H1 (cell line): Measurements from ENCODE around the gene PRDM1. TPM values are rescaled to one million over a fixed set of nuclear protein-coding genes. Genes with fewer than 3 reads are reported as not detected.

Experiments used
- ZNF274 ChIP-seq: IDR thresholded peaks from 2 replicates; pipeline ENCODE4 v1.7.0; 2012; ENCODE audit warnings: low read length, borderline replicate concordance; ENCODE audit errors: extremely low read depth
- polyA plus RNA-seq, 7 experiments: library from polyadenylated mRNA; depleted of rRNA in 3 of 7; stranded (reverse) in 5 of 7; unstranded in 2 of 7; fragments of >200 nt in 5 of 7; fragments of 200-250 nt in 2 of 7; gene quantifications; 1 replicate in 5 of 7; 2 replicates in 1 of 7; 4 replicates in 1 of 7; pipeline versions ENCODE4 v1.2.1 to v1.2.3, GENCODE V29; 2011 to 2013; ENCODE audit warnings: missing spikeins in 2 of 7, mixed read lengths in 2 of 7
- total RNA-seq: library from RNA; stranded (reverse); fragmentation: NEBNext Ultra II Directional; extraction: Animal tissue kit (Norgen Biotek cat#: 25700); gene quantifications from 2 replicates; pipeline ENCODE4 v1.2.1, GENCODE V29; 2021

The PRDM1 gene
- total and polyA plus RNA-seq, 2 of the 8 experiments (the other 6 are each of a cell fraction or from before 2014, with no cell fraction given), result 0.21 to 0.74 TPM

- no peak for TF ChIP-seq ZNF274
These were observed 30.6 kb upstream of the PRDM1 start (continued) for GRCh38 chr6:106055489-106055888.
